Motor neuron (in vitro differentiated cells): ENCODE measurements around the gene GJA4. TPM values are rescaled to one million over a fixed set of nuclear protein-coding genes. Genes with fewer than 3 reads are reported as not detected.
A peak's percentile ranks its signal among the peaks of the same experiment; 100 is the strongest.

Source experiments
- ATAC-seq, 8 experiments: fragments of 200-7000 bp; cut with Tn5 transposase; replicated peaks in 6 of 8; 2 replicates each; pipeline ENCODE4 v1.8.0; 2021; ENCODE audit warnings: mild to moderate bottlenecking in 8 of 8, moderate library complexity in 8 of 8
- H3K27ac ChIP-seq, 2 donors: fragments of 250-450 bp; sonication (Bioruptor Pico); 2 replicates each; pipeline ENCODE4 v1.9.0; 2021; ENCODE audit warnings: antibody characterized with exemption in 2 of 2, mild to moderate bottlenecking in 2 of 2, moderate library complexity in 1 of 2
- H3K4me1 ChIP-seq, 2 donors: fragments of 250-450 bp; sonication (Bioruptor Pico); replicated peaks in 1 of 2; 2 replicates each; pipeline ENCODE4 v1.6.1; 2021; ENCODE audit warnings: antibody characterized with exemption in 2 of 2, mild to moderate bottlenecking in 2 of 2, moderate library complexity in 1 of 2
- H3K4me3 ChIP-seq, 5 donors: fragments of 250-450 bp; sonication (Bioruptor Pico); 2 replicates each; pipeline ENCODE4 v1.9.0; 2021; ENCODE audit warnings: antibody characterized with exemption in 5 of 5, mild to moderate bottlenecking in 5 of 5, moderate library complexity in 4 of 5
- WGBS, 10 experiments: fragments of 450-650 bp; shearing (Covaris generic); methylation state at CpG; one replicate each; pipeline ENCODE4 v1.0.0; 2022; 5-methylcytosine and 5-hydroxymethylcytosine counted together
- in situ Hi-C, 9 experiments: fragments of 400-800 bp; cut with MboI; loops; one replicate each; pipeline ENCODE4 v1.15.0; 2021; ENCODE audit warnings: low sequenced_read_pairs in 9 of 9, low pct_unique_long_range_greater_than_20kb in 2 of 9; ENCODE audit not compliant: unreplicated experiment in 9 of 9
- total RNA-seq, 8 experiments: library from RNA; unstranded; fragments of 300-600 nt; gene quantifications; 2 replicates each; pipeline versions ENCODE4 v1.2.3 to v1.2.4, GENCODE V29; 2022

GJA4 gene
- total RNA-seq, 8 experiments from 2014 or later, result 0.38 to 1.2 (median 0.68) TPM

DNA sequence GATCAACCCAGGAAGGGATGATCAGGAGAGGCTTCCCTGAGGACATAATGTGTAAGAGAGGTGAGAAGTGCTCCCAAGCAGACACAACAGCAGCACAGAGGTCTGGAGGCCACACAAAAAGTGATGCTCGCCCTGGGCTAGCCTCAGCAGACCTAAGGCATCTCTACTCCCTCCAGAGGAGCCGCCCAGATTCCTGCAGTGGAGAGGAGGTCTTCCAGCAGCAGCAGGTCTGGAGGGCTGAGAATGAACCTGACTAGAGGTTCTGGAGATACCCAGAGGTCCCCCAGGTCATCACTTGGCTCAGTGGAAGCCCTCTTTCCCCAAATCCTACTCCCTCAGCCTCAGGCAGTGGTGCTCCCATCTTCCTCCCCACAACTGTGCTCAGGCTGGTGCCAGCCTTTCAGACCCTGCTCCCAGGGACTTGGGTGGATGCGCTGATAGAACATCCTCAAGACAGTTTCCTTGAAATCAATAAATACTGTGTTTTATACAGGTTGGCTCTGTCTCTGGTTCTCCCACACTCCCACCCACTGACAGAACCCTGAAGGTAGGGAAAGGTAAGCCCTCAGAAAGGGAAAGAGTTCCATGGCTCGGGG is 6.8 kb upstream of the GJA4 start:
- 0 to 63% (median 57%) methylated on average over 1 to 2 of the region's 4 CpGs; no CpG with 5 or more reads in 7 of the 10 experiments for WGBS, 10 experiments
- no peak overlapping the region for H3K4me3 ChIP-seq
- in situ Hi-C loops, result no loop called here
- ATAC-seq, result no peak
- H3K4me1 ChIP-seq, result peaks cover 0 to 2% of the 10 kb centered on the region in 2 donors
- no peak overlapping the region for H3K27ac ChIP-seq

DNA sequence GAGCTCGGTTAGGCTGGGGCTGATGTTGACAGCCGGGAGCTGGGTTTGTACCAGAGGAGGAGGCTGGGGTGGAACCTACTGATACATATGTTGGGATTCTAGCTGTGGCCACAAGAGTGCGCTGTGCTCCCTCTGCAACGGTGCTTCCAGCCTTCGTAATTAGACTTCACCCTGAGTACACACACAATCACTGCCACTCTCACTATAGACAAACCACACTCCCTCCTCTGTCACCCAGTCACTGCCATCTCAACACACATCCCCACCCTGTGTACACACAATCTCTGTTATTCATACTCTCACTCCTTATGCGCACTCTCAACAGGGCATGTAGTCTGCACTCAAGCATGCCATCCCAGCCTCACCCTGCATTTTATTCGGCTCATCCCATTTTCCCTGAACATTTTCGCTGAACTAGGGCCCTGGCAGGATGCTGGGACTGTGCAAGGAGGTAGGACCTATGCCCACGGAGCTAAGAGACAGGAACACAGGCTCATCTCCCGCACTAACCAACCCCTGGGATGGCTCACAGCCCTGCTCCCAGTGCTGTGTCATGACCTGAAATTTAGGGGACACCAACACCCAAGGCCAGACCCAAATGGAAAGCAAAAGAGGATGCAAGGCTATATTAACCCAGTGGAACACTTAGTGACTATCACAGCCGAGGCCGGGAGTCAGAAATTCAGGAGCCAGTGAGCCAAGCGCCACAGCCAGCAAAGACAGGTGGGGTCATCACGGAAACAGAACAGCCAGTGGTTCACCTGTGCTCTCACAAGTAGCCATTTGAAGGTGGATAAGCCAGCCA is 6.1 kb upstream of the GJA4 start:
- Histone ChIP-seq H3K4me3 (no peak overlapping the region), H3K27ac (no peak overlapping the region), H3K4me1 (peaks cover 0 to 2% of the 10 kb centered on the region in 2 donors)
- in situ Hi-C loops, result no loop called here
- ATAC-seq, result peak; percentile 45 to 91 (median 86)
- WGBS, 10 experiments, result 27 to 80% (median 38%) methylated on average over 1 to 14 of the region's 14 CpGs; no CpG with 5 or more reads in 3 of the 10 experiments

DNA sequence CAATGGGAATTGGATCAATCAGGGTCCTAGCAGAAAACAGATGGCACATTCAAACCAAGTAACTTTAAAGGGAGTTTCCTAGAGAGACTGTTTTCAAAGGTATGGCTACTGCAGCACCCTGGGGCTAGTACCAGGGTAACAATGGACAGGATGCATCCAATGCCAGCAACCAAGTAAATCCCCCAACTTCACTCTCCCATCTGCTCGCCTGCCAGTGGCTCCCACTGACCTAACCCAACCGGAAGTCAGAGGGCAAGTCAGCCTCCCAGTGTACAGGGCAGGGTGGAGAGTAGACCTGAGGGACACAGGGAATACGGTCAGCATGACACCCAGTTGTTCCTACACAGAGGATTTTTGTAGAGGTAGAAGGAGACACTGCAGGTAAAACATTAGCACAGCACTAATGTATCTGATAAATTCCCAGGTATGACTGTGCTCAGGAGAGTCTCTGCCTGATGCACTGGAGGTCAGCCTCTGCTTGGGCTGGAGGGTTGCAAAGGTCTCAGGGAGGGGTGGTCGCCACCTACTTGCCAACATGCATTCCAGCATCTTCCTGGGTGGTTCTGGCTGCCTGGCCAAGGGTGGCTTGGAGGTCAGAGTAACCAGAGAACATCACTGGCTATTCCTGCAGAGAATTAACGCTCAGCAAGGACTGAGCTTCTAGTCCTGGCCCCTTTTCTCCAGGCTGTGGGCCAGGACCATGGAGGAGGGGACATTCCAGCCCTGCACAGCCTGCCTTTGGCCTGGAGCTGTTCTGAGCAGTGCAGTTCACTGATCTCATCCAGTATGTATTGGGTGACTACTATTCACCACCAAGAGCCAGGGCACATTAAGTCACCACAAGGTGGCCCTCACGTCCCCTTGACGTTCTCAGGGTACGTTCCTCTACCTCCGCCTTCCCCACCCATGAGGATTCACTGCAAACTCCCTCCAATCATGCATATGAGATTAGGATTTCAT is 5.1 kb upstream of the GJA4 start:
- Histone ChIP-seq H3K4me1 (peaks cover 0 to 2% of the 10 kb centered on the region in 2 donors), H3K27ac (no peak overlapping the region), H3K4me3 (no peak overlapping the region)
- ATAC-seq, result peak in 3 of 8 experiments; percentile 7 to 31 (median 7)
- in situ Hi-C loops, result no loop called here
- WGBS, 10 experiments, result 25 to 76% (median 58%) methylated on average over 2 to 8 of the region's 9 CpGs; no CpG with 5 or more reads in 4 of the 10 experiments

DNA sequence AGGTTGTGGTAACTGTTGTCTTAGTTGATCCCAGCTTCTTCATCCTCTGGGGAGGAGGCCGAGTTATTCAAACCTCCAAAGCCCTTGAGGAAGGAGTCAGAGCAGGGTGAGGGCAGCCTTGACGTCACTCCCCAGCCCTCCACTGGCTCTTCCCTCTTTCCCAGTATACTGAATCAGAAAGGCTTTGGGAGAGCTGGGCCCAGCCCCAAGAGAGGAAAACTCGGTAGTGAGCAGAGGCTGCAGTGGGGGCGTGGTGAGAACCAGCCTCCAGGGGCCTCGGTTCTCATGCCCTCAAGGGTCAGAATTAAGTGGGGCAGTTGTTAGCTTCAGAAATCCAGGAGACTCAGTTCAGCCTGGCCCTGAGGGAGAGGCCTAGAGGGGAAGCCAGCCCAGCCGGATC is 1.8 kb upstream of the GJA4 start:
- H3K4me1 ChIP-seq, result peaks cover 0 to 2% of the 10 kb centered on the region in 2 donors
- 60 to 100% (median 78%) methylated on average over 1 to 5 of the region's 6 CpGs; no CpG with 5 or more reads in 3 of the 10 experiments for WGBS, 10 experiments
- no peak overlapping the region for H3K4me3 ChIP-seq
- H3K27ac ChIP-seq, result no peak overlapping the region
- ATAC-seq, result no peak
- in situ Hi-C loops, result no loop called here

DNA sequence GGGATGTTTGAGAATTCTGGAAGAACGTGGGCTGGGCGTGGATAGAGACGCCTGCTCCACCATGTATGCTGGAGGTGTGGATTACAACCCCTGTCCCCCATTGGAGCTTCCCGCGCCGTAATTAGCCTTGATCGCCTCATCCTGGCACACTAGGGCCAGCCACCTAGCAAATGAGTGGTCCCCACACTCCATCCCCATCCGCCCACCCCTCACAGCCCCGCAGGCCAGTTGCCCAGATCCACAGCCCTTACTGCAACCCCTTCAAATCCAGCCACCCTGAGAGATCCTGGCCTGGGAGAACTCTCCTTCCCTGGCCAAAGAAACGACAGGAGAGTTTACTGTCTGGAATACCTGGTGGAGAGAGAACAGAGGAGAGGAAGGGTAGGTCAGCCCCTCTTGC is 375 bp upstream of the GJA4 start:
- no peak overlapping the region for H3K27ac ChIP-seq
- peaks cover 10% of the 10 kb centered on the region in 2 donors for H3K4me1 ChIP-seq
- in situ Hi-C loops, result no loop called here
- peak in 1 of 8 experiments; percentile 7 for ATAC-seq
- 64 to 100% (median 70%) methylated on average over 1 to 2 of the region's 10 CpGs; no CpG with 5 or more reads in 7 of the 10 experiments for WGBS, 10 experiments
- no peak overlapping the region for H3K4me3 ChIP-seq

DNA sequence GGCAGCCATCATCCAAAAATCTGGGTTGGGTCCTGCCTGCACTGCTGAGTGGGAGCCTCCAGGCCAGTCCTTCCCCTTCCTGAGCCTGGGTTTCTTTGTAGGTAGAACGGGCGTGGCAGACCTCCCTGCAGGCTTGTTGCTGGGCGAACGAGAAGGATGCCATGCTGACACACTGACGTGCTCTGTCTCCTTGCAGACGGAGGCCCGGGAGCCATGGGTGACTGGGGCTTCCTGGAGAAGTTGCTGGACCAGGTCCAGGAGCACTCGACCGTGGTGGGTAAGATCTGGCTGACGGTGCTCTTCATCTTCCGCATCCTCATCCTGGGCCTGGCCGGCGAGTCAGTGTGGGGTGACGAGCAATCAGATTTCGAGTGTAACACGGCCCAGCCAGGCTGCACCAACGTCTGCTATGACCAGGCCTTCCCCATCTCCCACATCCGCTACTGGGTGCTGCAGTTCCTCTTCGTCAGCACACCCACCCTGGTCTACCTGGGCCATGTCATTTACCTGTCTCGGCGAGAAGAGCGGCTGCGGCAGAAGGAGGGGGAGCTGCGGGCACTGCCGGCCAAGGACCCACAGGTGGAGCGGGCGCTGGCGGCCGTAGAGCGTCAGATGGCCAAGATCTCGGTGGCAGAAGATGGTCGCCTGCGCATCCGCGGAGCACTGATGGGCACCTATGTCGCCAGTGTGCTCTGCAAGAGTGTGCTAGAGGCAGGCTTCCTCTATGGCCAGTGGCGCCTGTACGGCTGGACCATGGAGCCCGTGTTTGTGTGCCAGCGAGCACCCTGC is 1.4 kb downstream of the GJA4 start:
- in situ Hi-C loops, result no loop called here
- Histone ChIP-seq H3K27ac (no peak overlapping the region), H3K4me1 (peaks cover 10 to 17% of the 10 kb centered on the region in 2 donors), H3K4me3 (no peak overlapping the region)
- ATAC-seq, result peak in 1 of 8 experiments; percentile 24
- 89 to 100% (median 90%) methylated on average over 2 to 28 of the region's 40 CpGs; no CpG with 5 or more reads in 5 of the 10 experiments for WGBS, 10 experiments

DNA sequence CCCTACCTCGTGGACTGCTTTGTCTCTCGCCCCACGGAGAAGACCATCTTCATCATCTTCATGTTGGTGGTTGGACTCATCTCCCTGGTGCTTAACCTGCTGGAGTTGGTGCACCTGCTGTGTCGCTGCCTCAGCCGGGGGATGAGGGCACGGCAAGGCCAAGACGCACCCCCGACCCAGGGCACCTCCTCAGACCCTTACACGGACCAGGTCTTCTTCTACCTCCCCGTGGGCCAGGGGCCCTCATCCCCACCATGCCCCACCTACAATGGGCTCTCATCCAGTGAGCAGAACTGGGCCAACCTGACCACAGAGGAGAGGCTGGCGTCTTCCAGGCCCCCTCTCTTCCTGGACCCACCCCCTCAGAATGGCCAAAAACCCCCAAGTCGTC is 2.0 kb downstream of the GJA4 start:
- no peak overlapping the region for H3K4me3 ChIP-seq
- 78 to 100% (median 94%) methylated on average over 1 to 8 of the region's 12 CpGs; no CpG with 5 or more reads in 5 of the 10 experiments for WGBS, 10 experiments
- in situ Hi-C loops, result no loop called here

DNA sequence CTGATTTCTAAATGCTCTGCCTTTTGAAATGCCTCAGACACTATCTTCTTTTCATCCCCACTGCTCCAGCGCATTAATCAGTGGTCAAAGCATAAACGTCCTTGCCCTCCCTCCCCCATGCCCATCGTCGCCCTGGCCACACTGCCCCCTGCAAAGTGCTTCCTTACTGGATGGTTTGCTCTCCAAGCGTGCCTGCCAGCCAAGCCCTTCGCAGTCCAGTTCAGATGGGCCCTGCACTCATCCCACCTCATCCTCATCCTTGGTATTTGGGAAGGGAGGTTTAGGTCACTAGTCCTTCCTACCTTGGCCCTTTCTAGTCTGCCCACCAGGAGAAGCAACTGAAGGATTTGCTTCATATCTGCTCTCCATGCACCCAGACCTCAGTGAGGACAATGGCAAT is 3.1 kb downstream of the GJA4 start:
- no peak for ATAC-seq
- WGBS, 10 experiments, result 75 to 100% (median 87%) methylated on average over 1 to 6 of the region's 6 CpGs; no CpG with 5 or more reads in 5 of the 10 experiments
- Histone ChIP-seq H3K4me1 (peaks cover 10 to 17% of the 10 kb centered on the region in 2 donors), H3K4me3 (no peak overlapping the region), H3K27ac (no peak overlapping the region)
- in situ Hi-C loops, result no loop called here

More for the DNA sequence above, 2.0 kb downstream of the GJA4 start:
- H3K27ac ChIP-seq, result no peak overlapping the region
- H3K4me1 ChIP-seq, result peaks cover 10 to 17% of the 10 kb centered on the region in 2 donors
- peak in 1 of 8 experiments; percentile 30 for ATAC-seq

DNA sequence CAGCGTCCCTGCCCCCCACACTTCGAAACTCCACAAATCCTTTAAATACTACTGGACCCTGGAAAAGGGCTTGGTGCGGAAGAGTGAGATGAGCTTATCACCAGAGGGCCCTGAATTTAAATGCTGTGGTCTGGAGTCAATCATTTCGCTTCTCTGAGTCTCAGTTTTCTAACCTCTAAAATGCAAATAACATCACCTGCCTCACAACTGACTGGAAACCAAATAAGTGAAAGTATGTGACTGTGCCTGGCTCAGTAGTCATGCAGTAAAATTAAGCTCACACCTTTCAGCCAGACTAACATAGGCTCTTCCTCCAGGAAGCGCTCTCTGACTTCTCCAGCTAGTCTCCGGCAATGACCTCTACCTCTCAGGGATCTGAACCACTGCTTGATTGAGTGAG is 4.2 kb downstream of the GJA4 start:
- Histone ChIP-seq H3K27ac (no peak overlapping the region), H3K4me1 (peaks cover 10 to 17% of the 10 kb centered on the region in 2 donors), H3K4me3 (no peak overlapping the region)
- ATAC-seq, result no peak
- WGBS, 10 experiments, result 0 to 92% (median 67%) methylated on average over 1 to 6 of the region's 6 CpGs
- in situ Hi-C loops, result no loop called here

DNA sequence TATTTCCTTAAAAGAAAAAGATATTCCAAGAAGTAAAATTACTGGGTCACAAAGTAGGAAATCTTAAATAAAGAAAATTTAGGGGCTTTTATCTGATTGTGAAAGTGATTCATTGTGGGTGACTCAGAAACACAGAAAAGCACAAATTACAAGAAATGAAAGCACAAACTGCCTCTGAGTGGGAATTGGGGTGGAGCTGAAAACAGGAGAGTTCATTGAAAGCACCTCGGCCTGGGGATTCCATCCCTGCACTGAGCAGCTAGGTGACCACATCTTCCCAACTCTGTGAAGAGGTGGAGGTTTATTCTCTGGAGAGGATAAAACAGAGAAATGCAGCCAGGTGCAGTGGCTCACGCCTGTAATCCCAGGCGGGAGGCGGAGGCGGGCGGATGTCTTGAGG is 7.4 kb downstream of the GJA4 start:
- WGBS, 10 experiments, result 57 to 100% (median 79%) methylated on average over 1 to 6 of the region's 6 CpGs; no CpG with 5 or more reads in 3 of the 10 experiments
- in situ Hi-C loops, result no loop called here
- Histone ChIP-seq H3K4me1 (peaks cover 10 to 17% of the 10 kb centered on the region in 2 donors), H3K4me3 (no peak overlapping the region), H3K27ac (no peak overlapping the region)
- peak in 3 of 8 experiments; percentile 15 to 86 (median 62) for ATAC-seq

DNA sequence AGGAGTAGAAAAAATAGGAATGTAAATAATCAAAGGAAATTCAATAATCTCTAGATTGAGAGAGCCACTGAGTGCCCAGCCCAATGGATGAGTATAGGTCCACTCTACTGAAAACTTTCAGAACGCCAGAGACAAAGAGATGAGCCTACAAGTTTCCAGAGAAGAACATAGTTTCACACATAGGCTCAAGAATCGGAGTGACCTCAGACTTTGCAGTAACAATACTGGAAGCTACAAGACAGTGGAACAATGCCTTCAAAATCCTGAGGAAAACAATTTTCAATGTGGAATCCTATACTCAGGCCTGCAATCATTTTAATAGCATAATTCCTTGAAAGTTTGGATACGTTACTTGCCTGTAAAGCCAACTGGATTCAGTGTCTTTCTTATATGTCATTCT is 11.0 kb downstream of the GJA4 start:
- Histone ChIP-seq H3K4me1 (peaks cover 0 to 3% of the 10 kb centered on the region in 2 donors), H3K4me3 (no peak overlapping the region), H3K27ac (no peak overlapping the region)
- in situ Hi-C loops, result no loop called here
- WGBS, 10 experiments, result 73 to 100% (median 92%) methylated on average over 2 to 3 of the region's 3 CpGs
- no peak for ATAC-seq

DNA sequence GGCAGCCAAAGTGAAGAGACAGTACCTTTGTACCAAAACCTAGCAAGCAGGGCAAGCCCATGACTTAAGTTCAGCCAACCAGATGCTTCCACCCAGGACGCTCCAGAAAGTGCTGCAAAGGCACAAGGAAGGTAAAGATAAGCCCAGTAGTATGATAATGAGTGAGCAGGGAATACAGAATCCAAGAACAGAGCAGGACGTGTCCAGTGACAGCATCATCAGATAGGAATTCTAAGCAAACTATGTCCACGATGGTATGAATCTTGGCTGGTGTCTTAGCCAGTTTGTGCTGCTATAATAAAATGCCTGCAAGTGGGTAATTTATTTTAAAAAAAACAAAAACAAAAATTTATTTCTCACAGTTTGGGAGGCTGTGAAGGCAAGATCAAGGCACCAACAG is 13.6 kb downstream of the GJA4 start:
- WGBS, 10 experiments, result 0 to 90% (median 50%) methylated on average over 1 to 3 of the region's 3 CpGs; no CpG with 5 or more reads in 2 of the 10 experiments
- Histone ChIP-seq H3K27ac (no peak overlapping the region), H3K4me3 (no peak overlapping the region), H3K4me1 (no peaks in the 10 kb centered on the region)
- ATAC-seq, result no peak
- in situ Hi-C loops, result no loop called here
